GM11168 (cell line): ENCODE results near the gene LDLRAD3.

Experiments used
- in situ Hi-C: fragments of 300-500 bp; cut with MboI; formaldehyde crosslinking; loops from one replicate; pipeline ENCODE4 v1.12.0; 2022; ENCODE audit warnings: low sequenced_read_pairs; ENCODE audit not compliant: unreplicated experiment

The LDLRAD3 gene

GRCh38 chr11:36148701-36149100 is 204.8 kb downstream of the LDLRAD3 start:
- in situ Hi-C loops = loop anchor here (25.0 kb wide), 1 partner anchor 536 kb away; the partner anchor contains the start of gene FJX1

- in situ Hi-C loops = loop anchor here (25.0 kb wide), 1 partner anchor 537 kb away; the partner anchor contains the start of gene FJX1
Measured at GRCh38 chr11:36149538-36150242, 205.8 kb downstream of the LDLRAD3 start.

- in situ Hi-C loops = no loop called here
Measured at GRCh38 chr11:36150986-36151385, 207.1 kb downstream of the LDLRAD3 start.

GRCh38 chr11:36151933-36152580 is 208.2 kb downstream of the LDLRAD3 start:
- in situ Hi-C loops = no loop called here

GRCh38 chr11:36153551-36153950 is 209.7 kb downstream of the LDLRAD3 start:
- in situ Hi-C loops = no loop called here

DNA sequence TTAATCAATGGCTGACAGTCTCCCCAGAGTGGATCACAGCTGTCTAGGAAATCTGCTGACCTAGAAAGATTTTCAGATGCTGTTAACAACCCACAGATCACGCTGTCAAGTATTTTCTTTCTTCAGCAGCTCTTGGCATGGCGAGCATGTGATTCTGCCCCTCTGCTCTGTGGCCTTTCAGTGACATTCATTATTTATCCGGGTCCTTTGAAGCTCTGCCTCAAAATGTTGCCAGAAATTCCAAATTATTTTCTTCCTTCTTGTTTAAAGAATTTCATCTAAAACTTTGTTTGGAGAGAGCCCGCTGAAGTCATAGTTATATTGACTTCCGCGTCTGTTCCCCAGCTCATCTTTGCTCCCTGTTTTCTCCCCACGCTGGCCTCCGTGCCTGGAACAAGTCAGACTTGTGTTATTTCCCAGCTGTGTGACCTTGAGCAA is 211.3 kb downstream of the LDLRAD3 start:
- in situ Hi-C loops = no loop called here

- in situ Hi-C loops = no loop called here
Measured at GRCh38 chr11:36155770-36156160, 211.9 kb downstream of the LDLRAD3 start.

DNA sequence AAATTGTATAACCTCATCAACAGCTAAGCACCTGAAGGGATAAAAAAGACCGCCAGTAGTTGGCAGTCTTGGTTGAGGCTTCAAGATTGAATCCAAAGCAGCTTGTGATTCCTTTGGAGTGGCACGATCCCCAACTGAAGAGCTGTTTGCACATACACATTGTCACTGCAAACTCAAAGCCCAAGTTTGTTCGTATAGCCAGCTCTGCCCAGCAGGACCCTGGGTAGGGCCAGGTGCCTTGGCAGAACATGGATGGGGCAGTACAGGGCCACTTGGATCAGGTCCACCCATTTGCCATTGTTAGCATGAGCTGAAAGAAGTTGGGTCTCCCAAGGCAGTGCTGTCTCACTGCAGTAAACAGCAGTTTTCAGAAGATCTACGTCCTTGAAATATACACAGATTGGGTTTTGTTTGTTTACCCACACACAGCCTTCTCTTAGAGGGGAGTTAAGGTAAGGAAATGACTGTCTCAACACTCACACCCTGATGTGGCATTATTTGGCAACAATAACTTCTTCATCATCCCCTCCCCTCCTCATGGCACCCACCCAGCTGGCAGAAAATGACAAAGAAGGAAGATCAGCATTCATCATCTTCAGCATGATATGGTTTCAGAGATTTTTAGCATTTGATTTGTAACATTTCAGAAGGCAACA is 212.4 kb downstream of the LDLRAD3 start:
- in situ Hi-C loops = no loop called here

DNA sequence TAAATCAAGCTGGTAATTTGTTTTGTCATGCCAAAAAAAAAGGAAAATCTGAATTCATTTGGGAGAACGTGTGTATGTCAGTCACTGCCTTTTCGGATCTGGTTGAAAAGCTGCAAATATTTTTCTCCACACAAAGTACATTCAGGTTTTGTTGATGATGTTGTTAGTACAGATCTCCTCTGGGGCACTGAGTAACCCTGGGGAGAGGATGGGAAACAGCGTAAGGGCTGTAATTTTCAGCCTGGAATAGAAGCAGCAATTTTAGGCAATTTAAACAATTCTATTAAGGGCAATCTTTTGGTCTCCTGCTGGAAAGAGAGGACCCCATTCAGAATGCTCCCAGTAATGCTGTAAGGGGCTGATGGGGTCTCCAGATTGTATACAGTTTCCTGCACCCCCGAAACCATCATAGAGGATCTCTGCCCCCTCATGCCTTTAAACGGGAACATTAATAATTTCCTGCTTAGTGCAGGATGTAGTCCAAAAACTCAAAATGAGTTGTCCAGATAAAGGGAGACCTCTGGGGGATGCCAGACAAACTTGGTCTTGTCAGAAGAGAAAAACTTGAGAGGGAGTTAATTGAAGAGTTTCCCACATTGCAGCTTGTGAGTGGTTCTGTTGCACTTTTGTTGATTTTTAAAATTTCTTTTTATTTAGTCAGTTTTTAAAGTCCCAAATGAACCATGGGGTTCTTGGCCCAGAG is 213.1 kb downstream of the LDLRAD3 start:
- in situ Hi-C loops = no loop called here

DNA sequence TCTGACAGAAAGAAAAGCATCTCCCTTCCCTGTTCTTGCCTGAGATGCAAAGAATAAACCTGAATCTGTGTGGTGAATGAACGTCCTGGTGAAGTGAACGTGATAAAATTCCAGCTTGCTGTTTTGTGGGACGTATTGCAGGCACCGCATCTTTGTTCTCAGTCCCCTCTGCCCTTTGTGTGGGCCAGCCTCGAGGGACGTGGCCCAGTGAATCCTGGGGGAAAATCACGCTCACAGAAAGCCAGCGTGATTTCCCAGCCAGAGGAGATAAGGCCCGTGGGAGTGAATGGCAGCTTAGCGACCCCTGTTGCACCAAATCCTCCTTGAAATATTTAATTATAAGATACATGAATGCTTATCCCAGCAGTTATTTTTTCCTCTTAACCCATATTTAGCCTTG is 216.2 kb downstream of the LDLRAD3 start:
- in situ Hi-C loops = no loop called here

DNA sequence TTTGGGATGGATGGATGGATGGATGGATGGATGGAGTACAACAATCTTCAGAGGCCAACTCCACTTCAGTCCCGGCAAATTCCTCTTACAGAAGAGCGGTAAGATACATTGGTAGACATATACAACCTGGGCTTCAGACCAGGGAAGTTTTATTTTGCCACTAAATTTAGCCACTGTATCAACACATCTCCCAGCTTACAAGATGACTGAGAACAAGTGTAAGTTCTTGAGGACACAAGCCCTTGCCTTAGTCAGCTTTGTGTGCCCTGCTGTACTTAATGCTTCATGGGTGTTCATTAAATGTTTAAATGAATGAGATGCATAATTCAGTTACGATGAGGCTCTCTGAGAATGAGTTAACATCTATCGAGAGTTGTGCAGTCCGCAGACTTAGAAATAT is 217.7 kb downstream of the LDLRAD3 start:
- in situ Hi-C loops = no loop called here

DNA sequence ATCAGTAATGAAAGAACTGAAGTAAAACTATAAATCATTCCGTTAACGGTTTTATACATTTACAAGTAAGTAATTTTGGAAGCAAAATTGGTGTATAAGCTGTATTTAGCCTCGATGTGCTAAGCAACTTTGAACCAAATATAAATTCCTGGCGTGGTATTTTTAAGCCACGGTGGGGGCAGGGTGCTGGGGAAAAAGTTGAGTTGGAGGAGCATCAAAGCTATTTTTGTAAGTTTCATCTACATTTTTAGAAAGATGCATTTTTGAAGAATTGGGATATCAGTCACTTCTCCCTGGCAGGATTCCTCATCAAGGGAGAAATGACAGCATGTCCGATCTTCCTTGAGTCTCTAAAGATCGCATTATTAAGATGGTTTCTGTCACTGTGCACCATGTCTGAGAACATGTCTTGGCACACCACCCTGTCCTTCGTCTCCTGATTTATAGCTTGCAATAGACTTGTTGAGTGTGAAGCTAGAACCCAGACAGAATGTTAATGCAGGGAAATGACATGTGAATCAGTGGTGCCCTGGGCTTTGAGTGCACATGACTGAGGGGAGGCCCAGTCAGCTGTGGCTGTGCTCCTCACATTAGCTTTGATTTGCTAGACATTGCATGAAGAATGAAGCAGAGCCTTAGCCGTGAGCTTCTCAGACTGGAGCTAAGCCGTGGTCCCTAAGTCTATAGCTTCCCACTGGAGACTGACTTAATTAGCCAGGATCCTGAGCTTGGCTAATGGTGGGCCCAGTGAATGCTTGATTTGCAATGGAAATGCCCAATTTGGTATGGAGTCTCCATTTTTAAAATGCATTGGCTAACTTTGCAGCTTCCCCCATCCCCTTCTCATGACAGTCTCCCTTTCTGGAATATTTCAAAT is 218.4 kb downstream of the LDLRAD3 start:
- in situ Hi-C loops = no loop called here

DNA sequence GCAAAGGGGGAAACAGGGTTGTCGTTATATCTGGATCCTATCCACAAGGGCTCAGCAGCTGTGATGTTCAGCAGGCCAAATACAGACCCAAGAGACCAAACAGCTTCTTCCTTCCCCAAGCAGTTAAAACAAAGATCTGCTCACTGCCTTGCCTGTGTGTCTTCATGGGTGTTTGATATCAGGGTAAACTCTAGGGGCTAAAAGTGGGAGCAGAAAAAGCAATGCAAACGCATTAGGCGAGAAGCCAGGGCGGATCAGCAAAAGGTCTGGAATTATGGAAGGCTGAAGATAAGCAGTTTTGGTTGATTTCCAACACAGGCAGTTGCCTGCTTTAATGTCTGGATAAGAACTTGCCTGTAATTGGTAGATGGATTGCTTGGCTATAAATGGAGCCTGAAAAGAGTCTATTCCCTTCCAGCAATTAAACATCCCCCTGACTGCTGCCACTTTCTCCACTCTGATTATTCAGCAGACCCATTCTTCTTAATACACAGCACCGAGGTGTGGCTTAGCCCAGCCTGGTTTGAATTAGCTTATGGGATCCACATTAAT is 219.1 kb downstream of the LDLRAD3 start:
- in situ Hi-C loops = no loop called here

DNA sequence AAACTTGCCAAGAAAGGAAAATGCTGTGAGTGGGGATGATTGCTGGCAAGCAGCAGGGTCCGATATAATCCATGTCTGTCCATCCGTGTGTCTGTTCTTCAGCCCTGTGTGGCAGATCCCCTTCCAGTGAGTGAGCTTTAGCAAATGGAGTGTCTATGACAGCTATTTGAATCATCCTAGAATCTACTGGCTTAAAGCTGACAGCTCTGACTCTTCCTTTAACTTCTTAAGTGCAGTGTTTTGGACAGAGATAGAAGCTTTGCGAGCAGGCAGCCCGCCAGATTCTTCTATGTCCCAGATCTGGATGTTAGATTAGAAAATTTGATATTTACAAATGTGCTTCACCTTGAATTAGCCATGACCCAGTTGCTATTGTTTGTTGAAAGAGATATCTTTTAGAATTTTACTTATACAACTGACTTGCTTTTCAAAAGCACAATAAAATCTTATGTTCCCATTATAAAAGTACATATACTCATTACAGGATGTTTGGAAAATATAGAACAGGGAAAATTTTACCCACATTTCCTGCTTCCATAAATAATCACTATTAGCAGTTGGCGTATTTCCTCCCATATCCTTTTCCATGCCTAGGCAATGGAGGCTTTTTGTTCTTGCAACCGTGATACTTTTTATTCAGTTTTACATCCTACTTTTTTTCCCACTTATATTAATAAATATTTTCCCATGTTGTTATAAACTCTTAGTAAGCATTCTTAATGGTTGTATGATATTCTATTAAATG is 220.8 kb downstream of the LDLRAD3 start:
- in situ Hi-C loops = no loop called here

GRCh38 chr11:36165621-36166397 is 221.9 kb downstream of the LDLRAD3 start:
- in situ Hi-C loops = no loop called here

- in situ Hi-C loops = no loop called here
Measured at GRCh38 chr11:36167073-36167472, 223.2 kb downstream of the LDLRAD3 start.

GRCh38 chr11:36167729-36168128 is 223.9 kb downstream of the LDLRAD3 start:
- in situ Hi-C loops = no loop called here

GRCh38 chr11:36177836-36178235 is 234.0 kb downstream of the LDLRAD3 start:
- in situ Hi-C loops = no loop called here
